IPS DF 4.7 (cell line): ENCODE data around the gene MAGEF1.

Experiments used
- DNase-seq: peaks from one replicate; pipeline ENCODE4 v3.0.0-alpha.2; 2013; ENCODE audit warnings: low spot score; ENCODE audit errors: extremely low read depth

The MAGEF1 gene

DNA sequence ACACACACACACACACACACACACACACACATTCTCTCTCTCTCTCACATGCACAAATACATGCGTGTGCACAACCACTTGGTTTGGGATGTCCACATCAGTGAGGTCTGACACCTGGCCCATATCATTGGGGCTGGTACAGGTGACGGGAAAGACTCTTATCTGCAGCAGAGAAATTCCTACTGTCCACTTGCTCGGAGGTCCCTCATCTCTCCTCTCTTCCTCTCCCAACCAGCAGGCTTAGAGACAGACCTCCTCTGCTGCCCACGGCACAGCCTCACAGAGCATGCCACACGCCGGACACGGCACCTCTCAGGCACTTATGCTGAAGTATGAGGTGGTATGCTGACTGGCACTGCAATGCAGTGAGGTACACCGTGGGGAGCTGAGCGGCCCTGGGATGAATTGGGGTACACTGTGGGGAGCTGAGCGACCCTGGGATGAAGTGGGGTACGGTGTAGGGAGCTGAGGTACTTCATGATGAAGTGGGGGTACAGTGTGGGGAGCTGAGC lies 41.7 kb downstream of the MAGEF1 start:
- no peak for DNase-seq

DNA sequence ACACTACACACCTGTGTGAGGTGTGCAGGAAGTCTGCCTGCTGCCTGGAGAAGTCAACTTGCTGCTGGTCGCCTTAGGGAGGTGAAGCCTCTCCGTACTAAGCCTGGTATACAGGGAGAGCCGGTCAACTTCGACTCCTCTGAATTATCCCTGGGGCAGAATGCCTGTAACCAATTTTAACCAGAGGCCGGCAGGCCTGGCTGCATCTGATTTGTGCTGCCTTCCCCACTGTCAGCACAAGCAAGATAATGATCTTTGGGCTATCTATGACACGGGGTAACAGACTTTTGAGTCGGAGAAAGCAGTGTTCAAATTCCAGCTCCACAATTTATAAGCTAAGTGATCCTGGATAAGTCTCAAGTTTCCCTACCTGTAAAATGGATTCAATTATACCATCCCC lies 42.3 kb downstream of the MAGEF1 start:
- DNase-seq = no peak

DNA sequence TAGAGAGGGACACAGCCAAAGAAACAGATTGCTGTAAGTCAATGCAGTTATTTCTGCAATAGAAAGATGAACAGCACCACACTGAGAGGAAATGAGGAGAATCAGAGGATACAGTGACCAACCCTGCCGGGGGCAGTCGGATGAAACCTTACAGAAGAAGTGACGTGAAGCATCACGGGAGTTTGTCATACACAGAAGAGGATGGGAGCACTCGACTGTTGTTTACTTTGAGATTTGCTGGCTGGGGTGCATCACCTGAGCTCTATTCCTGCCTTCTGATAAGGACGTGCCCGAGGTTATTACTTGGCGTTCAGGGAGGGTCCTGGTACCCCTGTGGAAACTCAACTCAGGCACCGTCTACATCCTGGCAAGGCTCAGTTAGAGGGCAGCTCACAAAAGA lies 45.4 kb downstream of the MAGEF1 start:
- no peak for DNase-seq

DNA sequence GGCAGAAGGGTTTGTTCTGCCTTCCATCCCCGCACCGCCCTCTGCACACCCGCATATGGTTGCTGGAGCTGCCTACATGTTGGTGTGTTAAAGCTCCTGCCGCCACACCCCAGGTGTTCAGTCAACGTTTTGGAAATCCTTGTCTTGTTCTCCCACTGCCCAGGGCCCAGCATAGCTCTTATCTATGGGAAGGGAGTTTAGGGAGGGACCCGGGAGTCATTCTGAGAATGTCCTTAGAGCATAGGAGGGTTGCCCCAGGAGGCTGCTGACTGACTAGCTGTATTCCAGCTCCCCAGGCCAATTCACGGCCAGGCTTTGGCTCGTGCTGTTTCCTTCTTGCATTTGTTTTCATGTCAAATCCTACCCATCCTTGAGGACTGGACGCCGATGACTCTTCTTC lies 46.8 kb downstream of the MAGEF1 start:
- DNase-seq = no peak

DNA sequence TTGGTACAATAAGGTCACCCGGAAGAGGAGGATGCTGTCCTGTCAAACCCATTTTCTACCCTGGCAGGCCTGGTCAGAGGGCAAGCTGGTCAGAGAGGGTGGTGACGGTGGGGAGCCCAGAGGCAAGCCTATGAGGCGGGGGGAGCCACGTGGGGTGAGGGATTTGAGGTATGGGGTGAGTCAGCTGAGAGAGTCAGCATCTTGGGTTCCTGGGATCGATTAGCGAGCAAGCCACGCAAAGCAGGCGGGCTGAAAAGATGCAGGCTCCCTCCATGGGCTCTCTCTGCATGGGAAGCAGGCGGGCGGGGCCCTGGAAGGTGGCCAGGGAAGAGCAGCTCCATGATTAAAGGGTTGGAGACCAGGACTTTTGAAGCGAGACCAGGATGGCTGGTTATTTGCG lies 48.1 kb downstream of the MAGEF1 start:
- no peak for DNase-seq

DNA sequence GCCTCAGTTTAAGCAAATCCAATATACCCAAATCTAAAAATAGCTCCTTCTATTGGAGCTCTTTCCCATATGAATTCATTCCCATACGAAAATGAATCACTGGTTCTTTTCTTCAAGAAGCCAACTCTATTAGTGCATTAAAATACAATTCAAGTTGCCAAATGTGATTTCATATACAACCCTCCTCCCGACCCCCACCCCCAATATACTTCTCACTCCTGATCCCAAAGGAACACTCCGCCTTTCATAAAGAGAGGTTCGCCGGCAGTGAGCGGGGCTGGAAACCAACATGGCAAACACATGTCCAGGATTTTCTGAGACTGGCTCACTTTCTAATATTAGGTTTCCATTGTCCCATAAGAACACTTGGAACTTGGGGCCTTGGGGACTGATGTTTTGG lies 48.5 kb downstream of the MAGEF1 start:
- DNase-seq = no peak

DNA sequence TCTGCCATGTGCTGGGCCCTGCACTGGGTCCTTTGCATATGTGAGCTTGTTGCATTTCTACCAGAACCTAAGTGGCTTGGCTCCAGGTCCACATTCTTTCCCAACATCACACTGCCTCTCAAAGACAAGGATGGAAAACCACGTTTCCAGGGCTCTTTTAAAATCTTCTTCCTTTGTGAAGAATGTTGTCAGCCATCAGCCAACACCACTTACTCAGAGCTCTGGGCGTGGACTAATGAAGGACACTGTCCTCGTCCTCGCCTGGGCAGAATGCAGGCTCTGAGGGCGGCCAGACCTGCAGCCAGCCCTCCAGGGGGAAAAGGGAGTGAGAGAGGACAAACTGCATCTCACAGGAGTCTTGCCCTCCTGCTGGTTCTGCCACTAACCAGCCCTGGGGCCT lies 49.7 kb downstream of the MAGEF1 start:
- DNase-seq = no peak

DNA sequence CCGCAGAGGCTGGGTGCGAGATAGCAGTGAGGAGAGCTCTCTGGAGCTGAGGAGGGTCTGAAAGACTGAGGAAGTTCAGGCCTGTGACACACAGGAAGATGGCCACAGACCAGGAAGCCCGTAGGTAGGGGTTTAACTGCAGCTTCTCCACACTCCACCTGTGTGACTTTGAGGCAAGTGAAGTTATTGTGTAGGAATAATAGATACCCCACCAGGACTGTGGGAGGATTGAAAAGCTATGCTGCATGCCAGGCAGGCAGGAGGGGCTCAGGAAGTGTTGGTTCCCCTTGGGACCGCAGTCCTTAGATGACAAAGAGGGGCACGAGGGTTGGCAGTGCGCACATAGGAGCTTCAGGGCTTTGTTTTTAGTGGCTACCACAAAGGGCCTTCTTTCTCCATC lies 50.9 kb downstream of the MAGEF1 start:
- DNase-seq = no peak
